CMK (cell line): Measurements from ENCODE around the gene PTPRK.
"Not testable (repeated sequence)": the region's sequence is repeated elsewhere in the genome, so short reads cannot be mapped to it uniquely, and the experiment has no call there.

Source experiments
- DNase-seq: peaks from one replicate; pipeline ENCODE4 v3.0.0-alpha.2; 2010; ENCODE audit warnings: low read depth

Gene PTPRK

DNA sequence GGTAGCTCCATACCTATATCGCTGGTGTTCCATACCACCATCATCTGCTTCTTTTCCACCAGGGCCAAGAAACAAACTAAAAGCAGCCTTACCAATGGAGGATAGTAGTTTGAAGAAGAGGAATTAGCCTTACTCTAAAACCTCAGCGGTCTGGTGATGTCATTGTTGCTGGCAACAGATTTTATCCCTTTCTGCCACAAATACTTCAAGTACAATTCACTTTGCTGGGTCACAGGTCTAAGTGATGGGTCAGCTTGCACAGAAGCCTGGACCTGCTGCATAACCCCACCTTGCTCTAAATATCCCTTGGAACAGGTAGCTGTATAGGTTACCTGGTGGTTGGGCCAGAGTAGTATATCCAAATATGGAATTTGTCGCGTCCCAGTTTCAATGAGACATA lies 566.3 kb downstream of the PTPRK start:
- no peak for DNase-seq

GRCh38 chr6:127952831-127953230 lies 567.6 kb downstream of the PTPRK start:
- DNase-seq: no peak

- DNase-seq: no peak
Measured at GRCh38 chr6:127952176-127952575, 568.2 kb downstream of the PTPRK start.

DNA sequence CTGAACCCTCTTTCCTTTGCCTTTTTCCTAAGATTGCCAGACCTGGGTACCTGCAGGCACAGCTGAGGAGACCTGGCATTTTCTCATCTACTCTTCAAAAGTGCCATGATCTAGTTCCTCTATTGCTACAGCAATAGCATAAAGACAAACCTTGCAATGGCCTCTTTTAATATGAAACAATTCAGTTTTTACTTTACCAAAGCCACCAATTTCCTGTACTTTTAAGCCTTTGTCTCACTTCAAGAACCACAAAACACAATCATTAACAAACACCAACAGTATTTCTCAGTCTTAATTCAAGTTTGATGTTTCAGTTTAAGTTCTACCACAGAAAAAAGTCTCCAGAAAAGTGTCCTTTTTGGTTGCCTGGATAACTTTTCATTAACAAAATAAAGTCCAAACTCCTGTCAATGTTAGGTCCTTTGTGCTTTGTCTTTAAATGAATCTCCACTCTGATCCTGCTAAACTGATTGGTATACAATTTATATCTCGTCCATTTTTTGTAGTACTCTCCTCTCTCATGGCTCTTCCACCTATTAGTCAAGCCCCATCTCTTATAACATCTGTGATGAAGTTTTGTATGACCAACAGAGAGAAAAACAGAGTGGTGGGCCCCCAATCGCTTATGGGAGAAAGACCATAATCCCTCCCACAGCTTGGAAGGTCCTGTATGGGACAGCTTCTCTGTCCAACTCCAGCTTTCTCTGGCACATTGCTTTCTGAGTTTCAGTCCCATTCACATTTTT lies 569.1 kb downstream of the PTPRK start:
- DNase-seq: no peak

DNA sequence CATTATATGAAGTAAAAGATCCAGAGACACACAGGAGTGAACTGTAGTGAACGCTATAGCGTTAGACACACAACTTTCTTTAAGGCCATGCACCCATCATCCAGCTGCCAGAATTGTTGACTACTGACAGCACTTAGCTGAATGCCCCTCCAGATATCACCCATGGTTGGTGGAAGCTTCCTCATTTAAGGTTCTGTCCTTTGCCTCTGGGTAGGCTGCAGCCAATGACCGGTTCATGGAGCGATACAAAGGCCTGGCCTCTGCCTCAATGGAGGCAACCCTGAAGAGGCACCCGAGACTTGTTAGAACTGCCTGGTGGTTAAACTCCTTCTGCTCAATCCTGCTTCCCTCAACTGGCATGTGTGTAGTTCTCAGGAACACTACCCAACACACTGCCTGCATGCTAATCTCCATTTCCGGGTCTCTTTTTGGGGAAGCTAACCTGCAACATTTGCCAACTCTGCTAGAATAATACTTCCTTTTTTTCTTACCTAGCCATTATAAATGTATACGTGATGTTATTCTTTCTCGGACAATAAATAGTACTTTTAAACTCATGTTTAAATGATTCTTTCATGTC lies 569.7 kb downstream of the PTPRK start:
- no peak for DNase-seq

GRCh38 chr6:127949251-127949650 lies 571.1 kb downstream of the PTPRK start:
- DNase-seq: no peak

DNA sequence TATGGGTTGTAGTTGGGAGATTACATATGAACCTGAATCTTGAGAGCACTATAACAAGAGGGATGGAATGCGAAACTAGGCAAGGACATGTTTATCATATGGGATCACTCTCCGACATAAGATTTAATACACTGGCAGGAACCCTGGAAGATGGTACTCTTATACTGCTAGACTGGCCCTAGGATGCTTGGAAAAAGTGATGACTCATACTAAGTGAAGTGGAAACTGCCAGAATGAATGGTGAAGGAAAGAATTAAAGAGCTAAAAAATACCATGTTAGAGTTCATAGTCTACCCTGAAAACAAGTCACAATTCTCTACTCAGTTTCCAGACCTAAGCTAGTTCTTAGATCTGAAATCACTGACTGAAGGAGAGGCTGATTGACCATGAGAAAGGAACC lies 574.0 kb downstream of the PTPRK start:
- DNase-seq: no peak

DNA sequence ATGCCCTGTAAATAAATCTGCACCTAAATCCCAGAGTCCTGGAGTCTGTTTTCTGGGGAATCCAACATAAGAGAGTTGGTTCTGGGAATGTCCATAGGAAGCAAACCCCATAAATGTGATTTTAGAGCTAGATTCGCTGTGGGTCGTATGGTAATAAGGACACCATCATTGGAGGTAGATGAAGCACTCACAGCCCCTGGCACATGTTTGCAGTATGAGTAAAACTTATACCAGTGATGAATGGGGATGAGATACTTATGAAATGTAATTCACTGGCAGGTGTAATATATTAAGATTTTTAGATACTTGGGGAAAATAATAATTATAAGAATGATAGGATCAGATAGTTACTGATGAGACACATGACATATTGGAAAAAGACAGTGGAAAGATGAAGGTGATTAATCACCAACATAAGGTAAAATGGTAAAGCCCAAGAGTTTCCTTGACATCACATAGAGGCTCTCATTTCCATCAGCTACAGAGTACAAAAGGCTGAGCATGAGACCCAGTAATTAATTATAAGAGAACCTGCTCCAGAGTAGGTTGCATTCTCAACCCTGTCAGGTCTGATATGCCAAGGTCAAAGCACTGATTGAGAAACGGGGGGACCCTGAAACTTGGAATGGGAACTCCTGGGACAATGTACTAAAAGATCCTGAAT lies 574.8 kb downstream of the PTPRK start:
- no peak for DNase-seq

GRCh38 chr6:127941228-127941627 lies 579.2 kb downstream of the PTPRK start:
- no peak for DNase-seq

DNA sequence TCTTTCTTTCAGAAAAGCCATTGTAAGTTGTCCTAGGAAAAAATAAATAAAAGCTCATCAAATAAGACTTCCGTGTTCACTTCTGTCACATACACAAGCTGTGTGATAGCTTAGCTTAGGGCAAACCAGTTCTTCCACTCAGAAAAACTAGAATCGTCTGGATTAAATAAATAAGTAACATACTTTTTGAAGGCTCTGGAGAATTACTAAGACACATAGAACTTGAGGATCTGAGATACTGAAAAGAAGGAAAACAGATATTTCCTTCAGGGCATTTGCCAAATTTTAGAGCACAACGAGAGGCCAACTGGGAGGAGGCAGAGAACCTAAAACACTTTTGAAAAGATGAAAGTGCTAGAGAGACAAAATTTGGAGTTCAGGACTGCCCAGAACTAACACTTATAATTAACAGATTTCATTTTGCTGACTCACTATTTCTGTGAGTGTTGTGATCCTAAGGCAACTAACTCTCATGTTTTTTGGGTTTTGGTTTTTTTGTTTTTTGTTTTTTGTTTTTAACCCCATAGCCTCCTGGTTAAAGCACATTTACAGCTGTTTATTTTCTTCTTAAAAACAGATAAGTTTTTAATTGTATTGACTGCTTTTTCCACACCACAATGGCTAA lies 580.8 kb downstream of the PTPRK start:
- no peak for DNase-seq

GRCh38 chr6:127938701-127939100 lies 581.7 kb downstream of the PTPRK start:
- no peak for DNase-seq

- no peak for DNase-seq
Measured at GRCh38 chr6:127937747-127938146, 582.7 kb downstream of the PTPRK start.

DNA sequence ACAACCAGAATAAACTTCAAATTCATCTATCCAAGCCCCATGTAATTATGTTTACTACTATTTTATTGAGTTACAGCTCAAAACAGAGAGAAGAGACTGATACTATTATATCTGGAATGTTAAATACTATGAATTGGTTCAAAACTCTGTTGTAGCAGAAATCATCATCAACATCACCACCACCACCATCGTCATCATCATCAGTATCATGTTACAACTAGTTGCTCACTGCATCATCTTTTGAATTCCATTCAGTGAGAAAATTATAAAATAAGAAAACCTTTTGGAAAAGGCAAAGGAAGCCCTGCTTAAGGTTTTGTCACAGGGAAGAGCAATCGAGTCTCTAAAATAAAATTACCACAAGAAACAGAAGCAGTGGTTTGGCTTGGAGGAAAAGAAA lies 583.3 kb downstream of the PTPRK start:
- no peak for DNase-seq

- no peak for DNase-seq
Measured at GRCh38 chr6:127934956-127935355, 585.4 kb downstream of the PTPRK start.

DNA sequence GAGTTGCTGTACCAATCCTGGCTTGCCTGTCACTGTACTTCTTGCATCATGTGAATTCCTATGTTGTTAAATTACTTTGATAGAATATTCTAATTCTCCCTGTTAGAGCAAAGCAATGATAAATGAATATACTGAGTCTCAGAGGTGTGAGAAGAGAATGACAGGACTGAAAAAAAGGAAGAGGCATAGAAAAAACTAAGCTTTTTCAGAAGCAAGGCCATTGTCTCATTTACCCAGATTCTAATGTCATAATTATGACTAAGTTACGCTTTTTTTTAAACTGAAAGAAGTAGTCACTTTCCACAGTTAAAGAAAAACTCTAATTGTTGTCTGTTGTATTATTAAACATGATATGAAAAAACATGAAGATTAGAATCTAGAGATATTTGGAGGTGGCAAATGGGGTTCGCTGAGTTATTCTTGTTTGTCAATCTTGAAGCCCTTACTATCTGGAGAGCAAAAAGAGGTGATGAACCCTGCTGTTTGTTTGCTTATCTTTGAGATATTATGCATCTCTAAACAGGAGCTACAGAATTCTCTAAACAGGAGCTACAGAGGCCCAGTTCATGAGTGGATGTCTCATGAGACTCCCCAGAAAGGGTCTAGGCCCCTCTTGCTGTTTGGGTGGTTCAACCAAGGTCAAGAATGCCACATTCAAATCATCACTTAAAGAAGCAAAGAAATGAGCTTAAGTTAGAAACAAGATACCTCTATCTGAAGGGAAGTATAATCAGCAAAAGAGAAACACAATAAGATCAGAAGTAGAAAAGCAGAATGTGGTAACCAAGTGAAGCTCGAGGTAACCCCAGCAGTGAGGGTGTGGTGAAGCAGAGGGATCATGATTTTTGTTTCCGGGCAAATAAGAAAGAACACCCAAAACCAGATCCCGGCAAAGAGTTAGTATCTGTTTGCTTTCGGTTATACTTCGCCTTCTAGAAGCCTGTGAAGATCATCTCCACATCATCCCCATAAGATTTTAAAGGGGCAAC lies 586.3 kb downstream of the PTPRK start:
- DNase-seq: no peak

- DNase-seq: no peak
Measured at GRCh38 chr6:127933137-127933536, 587.3 kb downstream of the PTPRK start.

- DNase-seq: no peak
Measured at GRCh38 chr6:127932708-127933107, 587.7 kb downstream of the PTPRK start.

- not testable (repeated sequence) for DNase-seq
Measured at GRCh38 chr6:127926441-127926840, 594.0 kb downstream of the PTPRK start.

DNA sequence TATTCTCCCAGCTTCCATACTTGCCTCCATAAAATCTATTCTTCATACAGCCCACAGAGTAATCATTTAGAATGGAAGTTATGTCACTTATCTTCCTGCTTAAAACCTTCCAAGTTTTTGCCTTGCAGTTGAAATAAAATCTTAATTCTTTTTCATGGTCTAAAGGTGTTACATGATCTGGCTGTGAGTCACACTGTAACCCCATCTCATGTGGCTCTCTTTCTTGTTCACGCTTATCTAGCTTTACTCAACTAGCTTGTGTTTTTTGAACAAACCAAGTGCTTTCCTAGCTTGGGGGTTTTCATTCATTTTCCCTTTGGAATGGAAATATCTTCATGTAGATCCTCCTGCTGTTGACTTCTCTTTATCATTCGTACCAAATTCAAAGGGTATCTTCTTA lies 596.0 kb downstream of the PTPRK start:
- DNase-seq: no peak

- DNase-seq: no peak
Measured at GRCh38 chr6:127924031-127924430, 596.4 kb downstream of the PTPRK start.

DNA sequence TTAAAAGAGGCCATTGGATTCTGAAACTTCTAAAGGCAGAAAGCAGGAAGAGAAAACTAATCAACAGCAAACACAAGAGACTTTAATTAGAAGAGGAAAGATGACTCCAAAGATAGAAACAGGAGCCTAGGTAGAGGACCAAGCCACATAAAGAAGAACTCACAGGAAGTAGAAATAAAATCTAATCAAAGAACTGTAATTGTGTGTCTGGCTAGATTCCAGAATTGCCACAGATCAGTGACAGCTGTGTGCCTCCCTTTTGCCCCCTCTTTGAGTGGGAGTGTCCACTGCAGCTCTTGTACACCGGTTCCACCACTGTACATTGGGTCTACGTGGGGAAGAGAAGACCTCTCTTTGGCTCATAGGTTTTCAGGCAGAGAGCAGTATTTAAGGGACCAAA lies 597.3 kb downstream of the PTPRK start:
- no peak for DNase-seq

- no peak for DNase-seq
Measured at GRCh38 chr6:127921982-127922381, 598.4 kb downstream of the PTPRK start.
